ENCODE measurements around the gene NIP7.
A peak's percentile ranks its signal among the peaks of the same experiment; 100 is the strongest.

NIP7 gene

DNA sequence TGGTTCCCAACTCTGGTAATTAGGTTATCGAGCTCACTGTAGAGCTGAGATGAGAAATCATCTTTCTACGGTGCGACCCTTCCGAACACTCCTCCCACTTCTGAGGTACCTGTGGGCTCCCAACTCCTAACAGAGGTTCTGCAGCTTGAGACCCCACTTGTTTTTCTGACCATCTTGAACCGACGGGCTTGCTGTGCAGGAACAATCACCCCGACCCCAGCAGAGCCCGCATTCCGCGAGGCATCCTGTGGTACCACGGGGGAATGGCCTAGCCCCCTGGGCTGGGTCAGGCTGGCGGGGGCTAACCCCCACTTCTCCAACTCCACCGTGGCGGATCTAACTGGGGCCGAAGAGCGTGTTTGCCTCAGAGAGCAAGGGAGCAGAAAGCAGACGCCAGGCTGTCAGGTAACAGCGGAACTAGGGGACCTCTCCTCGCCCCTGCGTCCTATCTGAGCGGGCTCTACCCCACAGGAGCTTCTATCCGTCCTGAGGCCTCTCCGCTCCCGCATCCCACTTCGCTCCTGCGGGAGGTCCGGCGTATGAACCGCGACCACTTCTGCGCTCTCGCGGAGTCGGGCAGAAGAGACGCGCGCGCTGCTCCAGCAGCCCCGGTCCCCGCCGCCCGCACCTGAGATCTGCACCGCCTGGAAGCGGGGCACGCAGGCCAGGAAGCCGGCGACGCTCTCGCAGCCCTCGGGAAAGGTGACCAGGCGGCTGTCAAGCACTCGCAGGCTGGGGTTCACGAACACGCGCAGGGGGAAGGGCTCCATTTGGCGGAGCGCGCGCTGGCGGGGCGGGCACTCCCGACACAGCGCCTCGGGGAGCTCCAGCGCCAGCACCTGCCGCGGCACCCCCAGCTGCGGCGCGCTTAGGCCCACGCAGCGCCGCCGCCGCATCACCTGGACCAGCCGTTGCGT is 9.9 kb upstream of the NIP7 start:
- peak; percentile 28 for DNase-seq (ENCODE audit: low read depth)
- TF ChIP-seq, protein P1, sequence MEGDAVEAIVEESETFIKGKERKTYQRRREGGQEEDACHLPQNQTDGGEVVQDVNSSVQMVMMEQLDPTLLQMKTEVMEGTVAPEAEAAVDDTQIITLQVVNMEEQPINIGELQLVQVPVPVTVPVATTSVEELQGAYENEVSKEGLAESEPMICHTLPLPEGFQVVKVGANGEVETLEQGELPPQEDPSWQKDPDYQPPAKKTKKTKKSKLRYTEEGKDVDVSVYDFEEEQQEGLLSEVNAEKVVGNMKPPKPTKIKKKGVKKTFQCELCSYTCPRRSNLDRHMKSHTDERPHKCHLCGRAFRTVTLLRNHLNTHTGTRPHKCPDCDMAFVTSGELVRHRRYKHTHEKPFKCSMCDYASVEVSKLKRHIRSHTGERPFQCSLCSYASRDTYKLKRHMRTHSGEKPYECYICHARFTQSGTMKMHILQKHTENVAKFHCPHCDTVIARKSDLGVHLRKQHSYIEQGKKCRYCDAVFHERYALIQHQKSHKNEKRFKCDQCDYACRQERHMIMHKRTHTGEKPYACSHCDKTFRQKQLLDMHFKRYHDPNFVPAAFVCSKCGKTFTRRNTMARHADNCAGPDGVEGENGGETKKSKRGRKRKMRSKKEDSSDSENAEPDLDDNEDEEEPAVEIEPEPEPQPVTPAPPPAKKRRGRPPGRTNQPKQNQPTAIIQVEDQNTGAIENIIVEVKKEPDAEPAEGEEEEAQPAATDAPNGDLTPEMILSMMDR (conservative IDR thresholded peaks at IDR 0.05; ENCODE audit: low read depth, low read length) = no peak
- H3K4me3 ChIP-seq (ENCODE audit: low read depth, low read length) = peak overlapping the region; percentile 80

DNA sequence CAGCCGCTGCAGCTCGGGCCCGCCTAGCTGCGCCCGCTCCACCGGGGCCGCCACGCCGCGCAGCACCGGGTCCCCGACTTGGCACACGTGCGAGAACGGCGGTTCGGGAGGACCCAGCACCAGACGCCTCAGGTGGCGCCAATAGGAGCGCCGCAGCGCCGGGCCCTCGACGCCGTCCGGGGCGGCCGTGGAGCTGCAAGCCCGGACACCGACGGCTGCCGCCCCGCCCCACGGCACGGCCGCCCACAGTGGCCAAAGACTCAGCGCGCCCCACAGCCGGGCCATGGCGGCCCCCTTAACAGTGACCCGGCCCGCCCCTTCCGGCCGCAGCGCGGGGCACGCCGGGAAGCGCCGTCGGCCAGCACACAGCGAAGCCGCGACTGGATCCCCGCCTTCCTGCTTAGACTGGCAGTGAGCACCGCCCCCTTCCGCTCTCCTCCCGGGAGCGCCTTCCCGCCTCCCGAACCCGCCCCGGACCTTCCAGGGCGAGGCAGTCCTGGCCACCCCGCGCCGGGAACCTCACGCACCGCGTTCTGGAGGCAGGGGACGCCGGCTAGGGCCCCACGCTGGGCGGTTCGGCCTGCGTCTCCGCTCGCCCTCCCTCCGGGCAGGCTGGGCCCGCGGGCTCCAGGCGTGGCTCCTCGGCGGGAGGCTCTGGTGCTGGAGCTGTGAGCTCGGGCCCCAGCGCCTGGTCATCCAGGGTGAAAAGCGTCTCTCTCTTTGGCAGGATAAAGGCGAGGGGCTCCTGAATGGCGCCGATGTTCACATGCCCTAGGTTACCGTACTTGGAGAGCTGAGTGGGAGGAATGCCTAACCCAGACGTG is 9.1 kb upstream of the NIP7 start, which contains the start of gene PDF:
PDF (minus strand) TSS at position 303 of the 824 bp plus-strand sequence; CDS start at position 285, 18 bp downstream.
- peak within 1 kb of the TSS; percentile 80 for H3K4me3 ChIP-seq (ENCODE audit: low read depth, low read length)
- TF ChIP-seq, protein P1 (conservative IDR thresholded peaks at IDR 0.05; ENCODE audit: low read depth, low read length) = no peak
- peak; percentile 95 for DNase-seq (ENCODE audit: low read depth)

DNA sequence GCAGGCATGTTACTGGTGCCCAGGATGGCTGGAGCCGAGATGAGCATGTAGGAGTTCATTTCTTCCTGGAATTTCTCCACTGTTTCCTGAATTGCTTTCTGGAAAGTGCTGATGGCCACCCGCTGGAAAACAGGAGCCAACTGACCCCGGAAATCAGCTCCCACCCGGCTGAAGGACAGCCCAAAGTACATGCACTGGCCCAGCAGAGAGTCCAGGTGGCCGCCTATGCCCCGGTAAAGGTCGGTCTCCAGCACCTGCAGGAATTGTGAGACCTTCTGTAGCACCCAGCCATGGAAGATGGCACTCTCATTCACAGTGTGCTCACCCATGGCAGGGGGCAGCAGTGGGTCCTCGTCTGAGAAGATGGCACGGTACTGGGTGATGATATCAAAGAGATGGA is 4.9 kb upstream of the NIP7 start:
- DNase-seq (ENCODE audit: low read depth) = no peak
- H3K4me3 ChIP-seq (ENCODE audit: low read depth, low read length) = no peak overlapping the region
- TF ChIP-seq, protein P1 (conservative IDR thresholded peaks at IDR 0.05; ENCODE audit: low read depth, low read length) = no peak

- TF ChIP-seq, protein P1 (conservative IDR thresholded peaks at IDR 0.05; ENCODE audit: low read depth, low read length) = no peak
- H3K4me3 ChIP-seq (ENCODE audit: low read depth, low read length) = peak overlapping the region; percentile 95
- no peak for DNase-seq (ENCODE audit: low read depth)
Observed at GRCh38 chr16:69338557-69339288, 849 bp upstream of the NIP7 start.

- peak; percentile 42 for DNase-seq (ENCODE audit: low read depth)
- peak overlapping the region; percentile 95 for H3K4me3 ChIP-seq (ENCODE audit: low read depth, low read length)
- TF ChIP-seq, protein P1 (conservative IDR thresholded peaks at IDR 0.05; ENCODE audit: low read depth, low read length) = no peak
Observed at GRCh38 chr16:69340095-69340644, 598 bp downstream of the NIP7 start.

DNA sequence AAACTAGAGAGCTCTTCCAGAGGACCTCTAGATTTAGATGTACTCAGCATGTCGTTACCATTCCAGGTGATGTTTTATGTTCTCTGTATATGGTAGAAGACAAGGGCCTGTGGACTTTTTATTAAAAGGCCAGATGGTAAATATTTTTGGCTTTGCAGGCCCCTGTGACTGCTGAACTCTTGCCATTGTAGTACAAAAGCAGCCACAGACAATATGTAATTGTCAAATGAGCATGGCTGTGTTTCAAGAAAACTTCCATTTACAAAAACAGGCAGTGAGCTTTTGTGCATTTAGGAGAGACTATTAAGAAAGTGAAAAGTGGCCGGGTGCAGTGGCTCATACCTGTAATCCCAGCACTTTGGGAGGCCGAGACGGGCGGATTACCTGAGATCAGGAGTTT is 4.6 kb downstream of the NIP7 start:
- TF ChIP-seq, protein P1 (conservative IDR thresholded peaks at IDR 0.05; ENCODE audit: low read depth, low read length) = no peak
- no peak for DNase-seq (ENCODE audit: low read depth)
- H3K4me3 ChIP-seq (ENCODE audit: low read depth, low read length) = no peak overlapping the region

Measured in choroid plexus epithelial cell (primary cell).